Measurements from ENCODE around the gene TMEM45B.
"Not testable (repeated sequence)": the region's sequence is repeated elsewhere in the genome, so short reads cannot be mapped to it uniquely, and the experiment has no call there.

TMEM45B gene

GRCh38 chr11:129815596-129816461 is at the start of gene TMEM45B:
Gene TMEM45B (plus strand): TSS chr11:129815848. CDS start chr11:129852483, 36,635 bp downstream.
- DNase-seq = no peak

- DNase-seq = no peak
Measured at GRCh38 chr11:129766898-129767604, 48.6 kb upstream of the TMEM45B start.

- no peak for DNase-seq
Measured at GRCh38 chr11:129767827-129768226, 47.8 kb upstream of the TMEM45B start.

DNA sequence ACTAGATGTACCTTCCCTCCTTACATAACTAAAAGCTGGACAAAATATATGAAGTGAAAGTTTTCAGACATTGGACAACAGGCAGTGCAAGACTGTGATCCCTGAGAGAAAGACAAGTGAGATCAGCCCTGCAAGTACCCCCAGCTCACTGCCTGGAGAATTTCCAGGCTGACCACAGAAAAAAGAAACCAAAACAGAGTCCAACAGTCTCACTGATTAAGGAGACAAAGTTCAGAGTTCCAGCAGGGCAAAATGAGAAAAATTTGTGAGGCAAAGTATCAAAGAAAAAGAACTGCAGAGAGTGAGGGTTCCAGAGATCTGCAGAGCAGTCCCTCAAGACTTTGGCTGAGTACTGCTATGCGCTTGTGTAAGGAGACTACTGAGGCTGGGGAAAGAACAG is 47.3 kb upstream of the TMEM45B start:
- no peak for DNase-seq

- no peak for DNase-seq
Measured at GRCh38 chr11:129769059-129769458, 46.6 kb upstream of the TMEM45B start.

DNA sequence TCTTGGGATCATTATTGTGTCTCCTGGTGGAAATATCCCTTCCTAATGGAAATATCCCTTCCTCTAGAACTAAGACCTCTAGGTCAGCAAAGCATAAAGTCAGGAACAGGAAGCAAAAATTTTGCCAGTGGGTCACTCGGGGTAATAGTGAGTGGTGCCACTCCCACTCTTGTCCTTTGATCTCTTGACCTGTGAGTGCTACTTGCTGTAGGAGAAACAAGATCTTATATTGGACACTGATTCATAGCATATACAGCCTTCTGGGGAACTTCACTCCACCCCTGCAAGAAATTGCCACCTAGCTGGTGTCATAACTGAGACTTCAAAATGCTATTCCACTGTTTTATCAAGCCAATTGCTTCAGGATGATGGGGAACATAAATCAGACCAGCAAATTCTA is 44.7 kb upstream of the TMEM45B start:
- DNase-seq = no peak

DNA sequence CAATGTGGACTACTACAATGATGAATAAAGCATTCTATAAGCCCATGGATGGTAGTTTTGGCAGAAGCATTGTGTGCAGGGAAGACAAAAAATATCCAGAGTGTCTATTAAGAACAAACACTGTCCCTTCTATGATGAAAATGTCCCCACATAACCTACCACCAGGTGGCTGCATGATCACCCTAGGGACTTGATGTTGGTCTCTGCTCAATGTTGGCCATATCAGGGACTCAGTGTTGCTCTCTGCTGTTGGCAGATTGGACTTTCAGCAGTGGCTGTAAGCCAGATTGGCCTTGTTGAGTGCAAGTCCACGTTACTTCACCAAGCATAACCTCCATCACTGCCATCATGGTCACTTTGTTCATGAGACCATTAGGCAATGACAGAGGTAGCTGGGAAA is 44.2 kb upstream of the TMEM45B start:
- not testable (repeated sequence) for DNase-seq

DNA sequence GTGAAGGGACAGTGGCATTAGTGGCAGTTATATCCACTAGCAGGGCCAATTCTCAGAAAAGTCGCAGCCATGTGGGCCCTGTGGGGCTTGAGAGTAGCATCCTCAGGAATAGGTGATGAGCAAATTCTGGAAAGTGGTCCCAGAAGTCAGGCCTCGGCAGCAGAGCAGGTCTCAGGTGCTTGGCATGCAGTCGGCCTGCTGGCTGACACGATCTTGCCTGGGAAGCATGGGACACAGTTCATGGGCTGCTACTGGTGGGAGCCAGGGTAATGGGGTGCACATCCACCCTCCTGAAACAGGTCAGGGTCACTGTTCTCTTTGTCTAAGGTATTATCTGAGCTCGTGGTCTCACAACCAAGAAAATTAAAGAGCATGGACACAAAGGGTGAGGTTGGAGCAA is 36.8 kb upstream of the TMEM45B start:
- no peak for DNase-seq

- no peak for DNase-seq
Measured at GRCh38 chr11:129779342-129779741, 36.3 kb upstream of the TMEM45B start.

DNA sequence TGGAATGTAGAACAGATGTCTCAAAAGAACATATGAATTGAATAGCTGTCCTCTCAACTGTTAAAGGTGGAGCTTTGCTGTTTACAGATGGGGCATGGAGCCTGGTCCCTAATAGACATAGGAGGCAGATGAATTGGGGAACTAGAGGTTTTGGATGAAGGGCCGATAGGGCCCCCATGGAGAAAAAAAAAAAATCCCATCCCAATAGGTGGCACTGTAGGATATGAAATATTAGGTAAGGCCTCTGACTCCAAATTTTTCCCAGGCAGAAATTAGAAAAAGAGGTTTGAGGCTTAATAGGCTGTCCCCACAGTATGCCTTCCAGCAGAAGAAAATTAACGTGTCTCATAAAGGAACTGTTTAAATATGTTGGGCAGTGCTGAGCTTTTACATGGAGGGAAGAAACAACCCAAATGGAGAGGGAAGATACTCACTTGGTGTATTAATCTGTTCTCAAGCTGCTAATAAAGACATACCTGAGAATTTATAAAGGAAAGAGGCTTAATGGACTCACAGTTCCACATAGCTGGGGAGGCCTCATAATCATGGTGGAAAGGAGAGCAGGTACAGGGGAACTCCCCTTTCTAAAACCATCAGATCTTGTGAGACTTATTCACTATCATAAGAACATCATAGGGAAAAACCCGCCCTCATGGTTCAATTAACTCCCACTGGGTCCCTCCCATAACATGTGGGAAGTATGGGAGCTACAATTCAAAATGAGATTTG is 30.1 kb upstream of the TMEM45B start:
- DNase-seq = no peak

GRCh38 chr11:129786112-129786416 is 29.6 kb upstream of the TMEM45B start:
- DNase-seq = not testable (repeated sequence)

- no peak for DNase-seq
Measured at GRCh38 chr11:129787532-129788155, 28.0 kb upstream of the TMEM45B start.

DNA sequence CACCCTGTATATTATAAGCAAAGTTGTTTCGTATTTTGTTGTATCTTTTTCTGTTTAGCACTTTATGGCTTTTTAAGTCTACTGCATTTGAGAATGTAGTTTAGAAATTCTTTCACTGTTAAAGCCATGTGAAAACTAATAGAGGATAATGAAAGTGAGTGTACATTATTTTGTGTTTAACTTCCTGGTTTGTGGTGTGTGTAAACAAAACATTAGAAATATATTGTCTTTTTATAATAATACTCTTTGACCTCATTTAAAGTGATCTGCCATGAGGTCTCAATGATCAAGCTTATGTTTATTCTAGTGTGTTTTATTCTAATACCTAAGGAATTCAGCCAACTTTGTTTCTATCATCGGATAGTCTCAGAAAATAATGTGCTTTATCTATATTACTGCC is 27.4 kb upstream of the TMEM45B start:
- DNase-seq = no peak

DNA sequence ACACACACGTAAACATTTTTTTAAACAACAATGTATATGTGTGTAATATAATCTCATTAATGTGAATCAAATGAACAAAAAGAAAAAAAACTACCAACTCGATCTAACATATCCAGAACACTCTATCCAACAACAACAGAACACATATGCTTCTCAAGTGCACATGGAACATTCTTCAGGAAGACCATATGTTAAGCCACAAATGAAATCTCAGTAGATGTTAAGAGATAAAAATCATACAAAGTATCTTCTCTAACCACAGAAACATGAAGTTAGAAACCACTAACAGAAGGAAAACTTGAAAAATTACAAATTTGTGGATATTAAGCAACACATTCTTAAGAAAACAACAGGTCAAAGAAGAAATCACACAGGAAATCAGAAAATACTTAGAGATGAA is 25.5 kb upstream of the TMEM45B start:
- no peak for DNase-seq

- no peak for DNase-seq
Measured at GRCh38 chr11:129791515-129791914, 24.1 kb upstream of the TMEM45B start.

GRCh38 chr11:129792663-129793062 is 23.0 kb upstream of the TMEM45B start:
- DNase-seq = no peak

DNA sequence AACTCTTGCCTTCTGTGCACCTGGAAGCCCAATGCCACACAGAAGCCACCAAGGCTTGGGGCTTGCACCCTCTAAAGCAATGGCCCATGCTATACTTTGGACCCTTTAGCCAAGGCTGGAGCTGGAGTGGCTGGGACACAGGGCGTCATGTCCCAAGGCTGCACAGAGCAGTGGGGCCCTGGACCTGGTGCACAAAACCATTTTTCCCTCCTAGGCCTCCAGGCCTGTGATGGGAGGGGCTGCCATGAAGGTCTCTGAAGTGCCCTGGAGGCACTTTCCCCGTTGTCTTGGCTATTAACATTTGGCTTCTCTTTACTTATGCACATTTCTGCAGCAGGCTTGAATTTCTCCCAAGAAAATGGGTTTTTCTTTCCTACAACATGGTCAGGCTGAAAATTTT is 20.6 kb upstream of the TMEM45B start:
- no peak for DNase-seq

DNA sequence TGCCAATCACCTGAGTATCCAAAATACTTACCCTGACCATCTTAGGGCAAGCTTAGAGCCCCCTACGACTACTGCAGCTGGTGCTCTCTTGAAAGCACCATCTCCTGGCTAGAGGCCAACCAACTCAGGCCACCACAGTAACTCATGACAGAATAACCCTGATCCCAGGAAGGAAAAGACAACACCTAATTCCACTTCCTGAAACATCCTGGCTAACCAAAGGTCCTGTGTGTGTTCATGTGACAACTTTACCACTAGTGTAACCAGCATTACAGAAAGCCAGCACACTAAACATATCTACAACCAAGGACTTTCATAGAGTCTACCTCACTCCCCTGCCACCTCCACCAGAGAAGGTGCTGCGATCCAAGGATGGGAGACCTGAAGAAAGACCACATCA is 17.4 kb upstream of the TMEM45B start:
- DNase-seq = no peak

DNA sequence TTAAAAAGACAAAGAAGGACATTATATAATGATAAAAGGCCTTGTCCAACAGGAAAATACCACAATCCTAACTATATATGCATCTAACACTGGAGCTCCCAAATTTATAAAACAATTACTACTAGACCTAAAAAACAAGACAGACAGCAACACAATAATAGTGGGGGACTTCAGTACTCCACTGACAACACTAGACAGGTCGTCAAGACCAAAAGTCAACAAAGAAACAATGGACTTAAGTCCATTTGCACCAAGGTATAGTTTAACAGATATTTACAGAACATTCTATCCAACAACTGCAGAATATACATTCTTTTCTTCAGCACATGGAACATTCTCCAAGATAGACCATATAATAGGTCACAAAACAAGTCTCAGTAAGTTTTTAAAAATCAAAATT is 15.5 kb upstream of the TMEM45B start:
- not testable (repeated sequence) for DNase-seq

GRCh38 chr11:129800655-129801054 is 15.0 kb upstream of the TMEM45B start:
- no peak for DNase-seq

DNA sequence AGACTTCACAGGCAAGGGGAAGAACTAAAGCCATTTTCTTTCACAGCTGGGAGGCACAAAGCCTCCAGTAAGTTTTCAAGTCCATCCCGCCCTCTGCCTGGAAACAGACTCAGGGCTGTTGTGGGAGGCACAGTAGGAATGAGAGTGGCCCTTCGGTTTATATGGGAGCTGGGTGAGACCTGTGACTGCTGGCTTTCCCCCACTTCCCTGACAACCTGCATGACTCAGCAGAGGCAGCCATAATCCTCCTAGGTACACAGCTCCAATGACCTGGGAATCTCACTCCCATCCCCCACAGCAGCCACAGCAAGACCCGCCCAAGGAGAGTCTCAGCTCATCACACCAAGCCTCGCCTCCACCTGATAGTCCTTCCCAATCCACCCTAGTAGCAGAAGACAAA is 12.1 kb upstream of the TMEM45B start:
- DNase-seq = no peak

DNA sequence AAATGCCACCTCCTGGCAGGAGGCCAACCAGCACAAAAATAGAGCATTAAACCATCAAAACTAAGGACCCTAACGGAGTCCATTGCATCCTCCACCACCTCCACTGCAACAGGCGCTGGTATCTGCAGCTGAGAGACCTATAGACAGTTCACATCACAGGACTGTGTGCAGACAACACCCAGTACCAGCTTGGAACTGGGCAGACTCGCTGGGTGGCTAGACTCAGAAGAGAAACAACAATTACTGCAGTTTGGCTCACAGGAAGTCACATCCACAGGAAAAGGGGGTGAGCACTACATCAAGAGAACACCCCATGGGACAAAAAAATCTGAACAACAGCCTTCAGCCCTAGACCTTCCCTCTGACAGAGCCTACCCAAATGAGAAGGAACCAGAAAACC is 11.6 kb upstream of the TMEM45B start:
- DNase-seq = no peak

DNA sequence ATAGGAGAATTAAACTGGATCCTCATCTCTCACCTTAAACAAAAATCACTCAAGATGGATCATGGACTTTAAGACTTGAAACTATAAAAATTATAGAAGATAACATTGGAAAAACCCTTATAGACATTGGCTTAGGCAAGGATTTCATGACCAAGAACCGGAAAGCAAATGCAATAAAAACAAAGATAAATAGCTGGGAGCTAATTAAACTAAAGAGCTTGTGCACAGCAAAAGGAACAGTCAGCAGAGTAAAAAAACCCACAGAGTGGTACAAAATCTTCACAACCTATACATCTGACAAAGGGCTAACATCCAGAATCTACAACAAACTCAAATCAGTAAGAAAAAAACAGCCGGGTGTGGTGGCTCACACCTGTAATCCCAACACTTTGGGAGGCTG is 7.4 kb upstream of the TMEM45B start:
- DNase-seq = not testable (repeated sequence)

All from hippocampal formation (tissue), 2 donors.